Measurements from ENCODE around the gene PDZRN3. TPM values are rescaled to one million over a fixed set of nuclear protein-coding genes. Genes with fewer than 3 reads are reported as not detected.

Gene PDZRN3
- total and polyA plus RNA-seq, 3 donors from 2014 or later, result 15.8 to 30.8 (median 23.1) TPM

GRCh38 chr3:73633453-73633852, 8.7 kb upstream of the PDZRN3 start:
- DNase-seq, result no peak
- intact Hi-C loops (cut with DNase I; ENCODE audit: low total_unique reads), result no loop called here
- Histone ChIP-seq H3K4me1 (no peaks in the 10 kb centered on the region), H3K4me3 (no peak overlapping the region), H3K27ac (no peak overlapping the region), H3K27me3 (no peaks in the 10 kb centered on the region), H3K36me3 (ENCODE audit: low read depth, missing control alignments) (no peaks in the 10 kb centered on the region), H3K9me3 (no peaks in the 10 kb centered on the region)
- TF ChIP-seq POLR2A (IDR thresholded peaks at IDR 0.05) (no peak), CTCF (IDR thresholded peaks at IDR 0.05) (no peak)
- 83 to 87% methylated on average over 2 of the region's 2 CpGs for WGBS, 2 donors

DNA sequence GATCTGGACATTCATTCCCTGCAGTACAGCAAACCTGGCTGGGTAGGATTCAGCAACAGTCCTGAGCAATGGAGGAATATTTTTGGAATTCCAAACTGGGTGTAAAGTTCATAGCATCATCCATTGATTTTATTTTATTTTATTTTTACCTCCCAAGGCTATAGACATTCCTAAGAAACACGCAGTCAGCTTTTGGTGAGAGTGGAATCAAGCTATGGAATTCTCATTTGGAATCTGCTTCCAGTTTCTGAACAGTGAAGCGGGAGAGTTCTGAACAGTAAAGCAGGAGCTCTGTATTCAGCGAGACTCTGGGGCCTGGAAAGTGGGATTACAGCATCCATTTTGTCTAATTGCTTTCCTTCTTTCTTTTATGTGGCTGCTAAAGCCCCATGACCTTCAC, 1.4 kb upstream of the PDZRN3 start:
- H3K36me3 ChIP-seq (ENCODE audit: low read depth, missing control alignments), result no peaks in the 10 kb centered on the region
- H3K27ac ChIP-seq, result no peak overlapping the region
- intact Hi-C loops (cut with DNase I; ENCODE audit: low total_unique reads), result no loop called here
- DNase-seq, result no peak
- 48 to 64% methylated on average over 3 of the region's 3 CpGs for WGBS, 2 donors
- H3K4me1 ChIP-seq, result peaks cover under 1% of the 10 kb centered on the region
- TF ChIP-seq CTCF (IDR thresholded peaks at IDR 0.05) (no peak), POLR2A (IDR thresholded peaks at IDR 0.05) (no peak)
- H3K4me3 ChIP-seq, result no peak overlapping the region
- H3K27me3 ChIP-seq, result no peaks in the 10 kb centered on the region
- no peaks in the 10 kb centered on the region for H3K9me3 ChIP-seq

GRCh38 chr3:73624017-73624820, 522 bp downstream of the PDZRN3 start:
- H3K9me3 ChIP-seq, result no peaks in the 10 kb centered on the region
- TF ChIP-seq CTCF (IDR thresholded peaks at IDR 0.05), result peak in 1 of 3 experiments; percentile 12
- TF ChIP-seq POLR2A (IDR thresholded peaks at IDR 0.05), result no peak
- peak; percentile 68 for DNase-seq
- 1% methylated on average over 96 of the region's 112 CpGs; no CpG with 5 or more reads in 1 of the 2 donors for WGBS, 2 donors
- H3K36me3 ChIP-seq (ENCODE audit: low read depth, missing control alignments), result no peaks in the 10 kb centered on the region
- intact Hi-C loops (cut with DNase I; ENCODE audit: low total_unique reads), result no loop called here
- peak overlapping the region; percentile 56 to 82 for H3K27ac ChIP-seq
- H3K4me1 ChIP-seq, result peaks cover 3% of the 10 kb centered on the region
- H3K27me3 ChIP-seq, result no peaks in the 10 kb centered on the region
- H3K4me3 ChIP-seq, result peak overlapping the region; percentile 63 to 72

- H3K4me3 ChIP-seq, result peak overlapping the region; percentile 63 to 72
- TF ChIP-seq POLR2A (IDR thresholded peaks at IDR 0.05) (no peak), CTCF (IDR thresholded peaks at IDR 0.05) (no peak)
- intact Hi-C loops (cut with DNase I; ENCODE audit: low total_unique reads), result no loop called here
- H3K36me3 ChIP-seq (ENCODE audit: low read depth, missing control alignments), result no peaks in the 10 kb centered on the region
- no peaks in the 10 kb centered on the region for H3K27me3 ChIP-seq
- peaks cover 3% of the 10 kb centered on the region for H3K4me1 ChIP-seq
- H3K9me3 ChIP-seq, result no peaks in the 10 kb centered on the region
- DNase-seq, result peak; percentile 21
- WGBS, 2 donors, result 3 to 6% methylated on average over 4 of the region's 4 CpGs
- H3K27ac ChIP-seq, result peak overlapping the region; percentile 19 to 75
Measured at GRCh38 chr3:73623346-73623745, 1.4 kb downstream of the PDZRN3 start.
